ENCODE data around the gene HDAC9.

HDAC9 gene

DNA sequence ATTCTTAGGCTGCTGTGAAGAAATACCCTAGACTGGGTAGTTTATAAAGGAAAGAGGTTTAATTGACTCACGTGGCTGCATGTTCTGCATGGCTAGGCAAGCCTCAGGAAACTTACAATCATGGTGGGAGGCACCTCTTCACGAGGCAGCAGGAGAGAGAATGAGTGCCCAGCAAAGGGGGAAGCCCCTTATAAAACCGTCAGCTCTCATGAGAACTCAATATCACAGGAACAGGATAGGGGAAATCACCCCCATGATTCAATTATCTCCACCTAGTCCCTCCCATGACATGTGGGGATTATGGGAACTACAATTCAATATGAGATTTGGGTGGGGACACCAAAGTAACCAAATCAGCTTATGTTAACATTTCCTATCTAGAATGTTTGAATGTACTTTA is 362.7 kb downstream of the HDAC9 start:
- no peak for DNase-seq

DNA sequence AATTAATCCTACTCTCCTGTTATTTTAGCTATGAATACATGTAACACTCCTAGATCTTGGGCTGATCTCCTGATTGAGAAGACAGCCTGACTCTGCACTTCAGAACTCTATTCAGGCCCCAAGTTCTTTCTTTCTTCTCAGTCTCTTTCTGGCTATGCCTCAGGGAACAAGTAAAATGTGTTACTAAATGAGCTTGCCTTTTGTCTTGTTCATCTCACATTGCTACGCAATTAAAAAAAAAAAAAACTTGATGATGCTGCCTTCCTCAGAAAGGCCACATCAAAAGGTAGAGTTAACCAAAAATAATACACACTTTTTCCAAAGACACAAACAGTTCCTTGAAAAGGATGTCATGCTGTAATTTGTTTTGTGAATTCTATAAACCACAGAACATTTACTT is 363.8 kb downstream of the HDAC9 start:
- no peak for DNase-seq

DNA sequence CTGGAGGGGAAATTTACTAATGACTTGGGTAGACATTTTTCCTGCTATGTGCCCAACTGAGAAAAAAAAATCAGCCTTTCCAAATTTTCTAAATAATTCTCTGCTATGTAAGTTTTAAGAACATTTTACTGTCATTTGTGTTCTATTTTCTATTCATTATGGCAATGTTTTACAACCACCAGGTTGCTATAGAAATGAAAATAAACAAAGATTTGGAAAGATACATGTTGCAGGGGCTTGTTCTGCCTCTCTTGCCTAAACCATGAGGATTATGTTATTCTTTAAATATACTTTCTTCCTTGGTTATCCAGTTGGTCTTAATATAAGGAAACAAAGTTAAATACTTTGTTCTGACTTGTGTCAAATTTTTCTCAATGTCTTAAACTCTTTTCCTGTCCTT is 364.7 kb downstream of the HDAC9 start:
- DNase-seq = no peak

DNA sequence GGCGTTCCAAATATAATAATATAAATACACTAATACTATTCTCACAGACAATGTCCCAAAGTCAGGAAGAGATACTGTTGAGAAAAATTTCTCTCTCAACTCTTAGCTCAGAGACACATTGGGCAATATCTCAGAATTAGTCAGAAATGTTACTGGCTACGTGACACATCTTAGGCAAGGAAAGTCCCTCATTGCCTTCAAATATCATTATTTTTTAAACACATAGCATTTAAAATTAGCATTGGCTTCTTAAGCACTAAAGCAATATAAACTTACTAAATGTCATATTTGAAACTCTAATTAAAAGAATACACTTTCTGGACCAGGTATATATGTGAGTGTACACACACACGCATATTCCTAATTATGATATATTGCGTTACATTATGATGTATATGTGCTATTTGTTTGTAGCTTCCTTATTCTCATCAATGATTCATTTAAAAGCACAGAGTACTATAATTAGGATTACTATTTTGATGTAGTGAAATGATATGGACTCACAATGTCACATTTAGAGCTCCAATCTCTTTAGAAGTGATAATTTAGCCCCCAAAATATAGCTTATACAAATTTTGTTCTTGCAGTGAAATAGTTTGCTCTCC is 366.1 kb downstream of the HDAC9 start:
- DNase-seq = no peak

DNA sequence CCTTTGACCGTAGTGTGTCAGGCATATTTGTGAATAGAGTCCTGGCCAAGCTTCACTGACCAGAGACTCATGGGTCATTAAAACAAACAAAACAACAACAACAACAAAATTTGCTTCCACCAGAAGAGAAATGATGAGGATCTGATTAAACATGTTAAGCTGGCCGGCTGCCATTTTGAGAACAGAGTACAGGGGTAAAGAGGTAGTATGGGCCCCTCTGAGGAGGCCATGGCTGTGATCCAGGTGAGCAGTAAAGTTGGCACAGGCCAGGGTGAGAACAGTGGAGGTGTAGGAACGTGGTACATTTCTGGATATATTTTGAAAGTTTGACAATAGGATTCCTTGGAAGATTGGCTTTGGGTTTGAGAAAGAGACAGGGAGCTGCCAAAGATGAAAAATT is 369.4 kb downstream of the HDAC9 start:
- DNase-seq = no peak

DNA sequence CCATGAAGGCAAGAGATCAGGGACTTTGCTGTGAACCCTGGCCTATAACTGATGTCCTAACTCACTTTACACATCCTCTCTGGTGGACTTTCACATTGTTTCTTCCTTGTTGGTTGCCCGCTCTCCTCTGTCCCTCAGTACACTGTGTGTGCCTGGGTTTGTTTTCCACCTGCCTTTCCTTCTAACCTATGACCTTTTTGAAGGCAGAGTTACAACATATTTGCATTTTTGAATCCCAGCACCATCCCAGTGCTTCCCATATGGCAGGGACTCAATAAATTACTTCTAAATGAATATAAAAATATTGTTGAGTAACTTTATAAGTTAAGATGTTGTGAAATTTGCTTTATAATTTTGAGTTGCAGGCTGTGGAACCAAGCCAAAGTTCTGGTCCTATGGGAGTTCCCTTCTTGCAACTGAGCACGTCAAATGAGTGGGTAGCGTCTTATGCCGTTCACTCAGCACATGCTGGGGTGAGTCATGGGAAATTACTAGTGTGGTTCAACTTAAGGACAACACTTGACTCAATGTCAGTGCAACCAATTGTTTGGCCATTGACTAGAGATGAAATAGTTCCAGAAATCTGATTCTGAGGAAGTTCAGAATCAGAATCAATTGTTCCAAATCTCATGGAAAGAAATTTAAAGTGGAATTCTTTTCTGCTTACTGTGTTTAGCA is 370.9 kb downstream of the HDAC9 start:
- DNase-seq = peak; percentile 68

DNA sequence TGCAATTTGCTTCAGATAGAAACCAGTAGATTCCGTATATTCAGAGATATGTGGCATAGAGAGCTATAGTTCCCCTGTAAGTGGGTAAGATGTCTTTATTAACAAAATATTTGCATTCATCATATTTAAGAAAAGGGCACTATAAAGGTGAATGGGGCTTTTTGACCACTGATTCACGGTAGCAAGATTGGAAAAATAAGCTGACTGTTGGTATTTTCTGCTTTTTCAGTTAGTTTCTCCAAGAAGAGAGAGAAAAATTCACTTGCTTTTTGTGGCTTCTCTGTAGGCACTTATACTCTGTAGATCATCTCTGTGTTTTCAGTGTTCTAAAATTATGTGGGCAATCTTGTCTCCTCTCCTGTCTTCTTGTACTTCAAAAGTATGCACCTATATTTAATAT is 376.8 kb downstream of the HDAC9 start:
- DNase-seq = no peak

DNA sequence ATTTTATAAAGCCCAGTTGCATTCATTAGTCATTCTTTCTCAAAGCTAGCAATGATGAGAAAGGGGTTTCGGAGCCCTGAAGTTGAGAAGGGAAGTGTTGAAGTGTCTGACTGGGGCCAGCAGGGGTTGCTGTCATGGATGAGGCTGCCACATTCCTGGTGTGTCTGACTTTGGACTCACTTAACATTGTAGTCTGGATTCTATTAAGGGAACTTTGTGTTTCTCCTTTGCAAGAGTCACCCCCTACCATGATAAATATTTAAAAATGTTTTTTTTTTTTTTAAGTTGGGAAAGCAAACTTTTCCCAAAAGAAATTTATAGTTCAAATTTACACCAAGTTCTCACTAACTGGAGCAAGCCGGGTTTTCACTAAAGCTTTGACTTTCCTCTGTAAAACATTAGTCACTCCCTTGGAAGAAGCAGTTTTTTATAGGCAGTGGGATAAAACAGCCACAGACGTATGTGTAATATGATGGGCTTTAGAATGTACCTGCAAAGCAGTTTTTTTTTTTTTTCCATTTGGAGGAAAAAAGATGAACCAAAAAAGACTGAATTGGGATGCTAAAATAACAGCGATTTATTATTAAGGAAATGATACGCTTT is 378.3 kb downstream of the HDAC9 start:
- no peak for DNase-seq

DNA sequence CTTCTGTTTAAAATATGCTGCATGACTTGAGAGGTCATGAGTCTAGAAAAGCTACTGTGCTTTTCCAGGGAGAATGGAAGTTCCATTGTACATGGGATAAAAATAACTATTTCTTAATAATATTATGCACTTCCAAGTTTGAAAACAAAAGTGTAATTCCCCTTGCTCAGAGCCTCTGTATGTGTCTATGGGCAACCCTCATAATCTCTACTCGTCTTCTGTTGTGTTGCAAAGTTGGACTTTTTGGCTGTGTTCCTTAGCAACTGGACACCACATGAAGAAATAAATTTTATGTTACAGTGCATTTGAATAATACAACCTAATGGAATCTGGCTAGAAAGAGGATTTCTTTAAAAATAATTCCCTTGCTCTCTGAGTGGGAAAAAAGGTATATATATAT is 379.3 kb downstream of the HDAC9 start:
- no peak for DNase-seq

DNA sequence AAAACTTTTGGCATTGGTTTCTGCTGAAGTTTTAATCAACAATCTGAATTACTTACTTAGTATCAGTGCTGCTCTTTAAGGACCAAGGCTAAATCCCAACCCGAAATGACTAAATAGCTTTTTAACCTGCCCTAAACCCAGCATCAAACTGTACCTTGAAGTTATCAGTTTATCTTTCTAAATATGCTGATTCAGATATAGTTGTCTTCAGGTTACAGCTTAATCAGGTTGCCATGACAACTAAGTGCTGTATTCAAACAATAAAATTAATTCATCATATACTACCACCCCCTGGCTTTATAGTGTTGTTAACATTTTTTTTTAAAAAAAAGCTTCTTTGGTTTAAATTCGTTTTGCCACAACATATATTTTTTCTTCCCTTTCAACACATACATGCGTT is 382.3 kb downstream of the HDAC9 start:
- no peak for DNase-seq

DNA sequence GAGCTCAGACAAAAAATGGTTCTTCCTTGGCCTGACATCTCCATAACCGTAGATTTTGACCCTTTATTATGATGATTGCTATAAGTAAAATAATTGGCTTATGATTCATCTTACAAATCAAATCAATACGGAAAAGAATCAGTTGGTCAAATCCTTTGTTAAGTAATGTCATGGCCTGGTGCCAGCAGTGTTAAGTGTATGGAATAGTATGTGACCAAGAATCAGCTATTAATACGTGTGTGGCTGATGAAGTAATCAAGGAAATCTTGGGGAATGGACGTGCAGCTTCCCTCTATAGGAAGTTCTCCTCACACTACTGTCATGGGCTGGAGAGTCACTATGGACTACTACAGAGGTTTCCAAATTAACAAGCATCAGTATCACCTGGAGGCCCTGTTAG is 391.3 kb downstream of the HDAC9 start:
- DNase-seq = no peak

DNA sequence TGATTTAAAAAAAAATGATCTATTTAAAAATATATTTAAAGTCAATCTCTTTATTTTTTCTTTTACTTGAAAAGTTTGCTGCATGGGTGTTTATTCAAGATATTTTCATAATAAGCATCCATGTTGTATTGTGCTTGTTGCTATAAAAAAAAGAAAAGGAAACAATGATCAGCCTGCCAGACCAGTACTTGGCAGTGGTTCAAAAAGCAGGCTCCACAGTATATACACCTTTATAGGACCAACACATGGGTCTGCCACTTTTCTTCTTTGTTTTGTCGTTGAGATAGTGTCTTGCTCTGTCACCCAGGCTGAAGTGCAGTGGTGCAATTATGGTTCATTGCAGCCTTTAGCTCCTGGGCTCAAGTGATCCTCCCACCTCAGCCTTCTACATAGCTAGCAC is 393.9 kb downstream of the HDAC9 start:
- no peak for DNase-seq

DNA sequence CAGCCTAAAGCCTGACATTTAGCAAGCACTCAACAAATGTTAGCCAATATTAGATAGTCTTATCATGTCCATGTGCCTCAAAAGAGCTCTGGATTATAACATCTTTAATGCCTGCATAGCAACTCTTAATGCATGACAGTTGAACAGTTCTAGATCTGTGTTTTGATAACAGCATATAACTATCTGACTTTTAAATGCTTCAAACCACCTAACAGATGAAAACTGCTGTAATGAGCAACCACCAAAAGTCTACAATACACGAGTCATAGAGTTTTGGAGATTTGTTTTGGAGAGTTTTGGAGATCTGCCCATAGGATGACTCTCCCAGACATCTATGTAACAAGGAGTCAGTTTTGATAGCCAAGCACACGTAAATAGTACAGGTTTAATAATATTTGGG is 394.6 kb downstream of the HDAC9 start:
- DNase-seq = no peak

DNA sequence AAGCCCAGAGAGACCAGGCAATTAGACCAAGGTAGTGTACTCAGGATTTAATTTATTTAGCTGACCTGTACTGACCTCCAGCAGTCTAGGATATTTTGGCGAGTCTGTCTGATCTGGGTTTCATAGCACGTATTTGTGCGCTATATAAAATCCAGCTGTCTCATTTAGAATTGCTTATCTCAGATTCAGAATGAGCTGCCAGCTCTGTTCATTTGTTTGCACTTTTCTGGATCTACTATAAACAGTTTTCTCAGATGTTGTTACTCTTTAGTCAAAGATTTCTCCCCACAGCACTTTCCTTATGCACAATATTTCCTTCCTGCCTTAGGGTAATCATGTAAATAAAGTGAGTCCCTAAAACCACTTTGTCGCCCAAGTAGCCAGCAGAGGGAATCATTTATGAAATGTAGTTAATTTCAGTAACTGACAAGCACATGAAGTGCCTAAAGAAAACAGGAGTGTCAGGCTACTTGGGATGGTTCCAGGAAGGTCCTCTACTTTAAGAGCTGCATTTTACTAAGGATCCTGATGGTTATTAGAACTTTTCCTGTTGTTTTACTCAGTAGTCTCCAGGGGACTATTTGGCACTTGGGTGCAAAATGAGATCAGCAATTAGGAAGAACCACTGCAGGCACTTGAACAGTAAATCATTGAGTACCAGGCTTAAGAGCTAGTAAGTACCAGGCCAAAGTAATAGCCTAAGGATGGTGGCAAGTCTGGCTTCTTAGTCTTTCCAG is 395.5 kb downstream of the HDAC9 start:
- DNase-seq = no peak

DNA sequence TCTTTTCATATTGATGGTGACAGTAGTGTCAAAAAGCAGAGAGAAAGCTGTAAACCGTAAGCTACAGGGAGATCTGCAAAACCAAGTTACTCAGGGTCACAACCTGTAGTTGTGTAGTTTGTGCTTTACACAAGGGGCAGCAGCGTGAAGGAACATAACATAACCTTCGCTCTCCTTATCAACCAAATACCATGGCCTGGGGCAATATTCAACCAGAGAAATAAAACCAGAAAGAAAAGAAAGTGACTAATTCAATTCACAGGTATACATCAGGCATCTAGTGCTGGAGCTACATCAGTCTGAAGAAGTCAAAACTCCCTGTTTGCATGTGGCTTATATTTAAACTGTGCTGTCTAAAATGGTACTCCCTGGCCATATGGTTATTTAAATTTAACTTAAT is 397.6 kb downstream of the HDAC9 start:
- DNase-seq = no peak

DNA sequence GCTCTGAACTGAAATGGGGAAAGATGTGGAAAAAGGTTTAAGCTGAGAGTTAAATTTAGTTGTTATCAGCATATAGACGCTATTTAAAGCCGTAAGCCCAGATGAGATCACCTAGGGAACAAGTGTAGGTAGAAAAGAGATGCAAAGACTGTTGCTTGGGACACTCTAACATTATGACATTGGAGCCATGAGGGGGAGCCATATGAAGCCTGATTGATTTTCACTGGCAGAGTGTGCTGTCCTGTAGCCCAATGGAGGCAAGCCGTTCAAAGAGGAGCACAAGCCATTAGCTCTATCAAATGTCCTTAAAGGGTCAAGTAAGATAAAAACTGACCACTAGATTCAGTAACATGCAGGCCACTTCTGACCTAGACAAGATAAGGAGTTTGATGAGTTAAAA is 398.6 kb downstream of the HDAC9 start:
- DNase-seq = no peak

DNA sequence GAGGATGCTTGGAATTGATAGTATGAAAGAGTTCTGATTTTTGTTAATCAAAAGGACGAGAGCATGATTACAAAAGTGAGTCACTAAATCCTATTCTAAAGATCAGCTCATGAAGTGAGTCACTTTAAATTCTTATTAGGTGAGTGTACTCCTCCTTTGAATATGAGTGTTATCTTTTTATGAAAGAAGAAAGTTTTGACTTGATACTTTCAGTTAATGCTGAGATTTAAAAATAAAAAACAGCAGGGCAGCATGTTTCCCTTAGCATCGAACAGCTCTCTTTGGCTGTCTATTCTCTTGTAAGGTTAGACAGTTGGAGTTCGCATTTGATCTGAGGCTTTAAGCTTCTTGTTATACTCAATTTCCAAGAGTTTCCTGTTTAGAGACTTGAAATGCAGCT is 399.9 kb downstream of the HDAC9 start:
- no peak for DNase-seq

DNA sequence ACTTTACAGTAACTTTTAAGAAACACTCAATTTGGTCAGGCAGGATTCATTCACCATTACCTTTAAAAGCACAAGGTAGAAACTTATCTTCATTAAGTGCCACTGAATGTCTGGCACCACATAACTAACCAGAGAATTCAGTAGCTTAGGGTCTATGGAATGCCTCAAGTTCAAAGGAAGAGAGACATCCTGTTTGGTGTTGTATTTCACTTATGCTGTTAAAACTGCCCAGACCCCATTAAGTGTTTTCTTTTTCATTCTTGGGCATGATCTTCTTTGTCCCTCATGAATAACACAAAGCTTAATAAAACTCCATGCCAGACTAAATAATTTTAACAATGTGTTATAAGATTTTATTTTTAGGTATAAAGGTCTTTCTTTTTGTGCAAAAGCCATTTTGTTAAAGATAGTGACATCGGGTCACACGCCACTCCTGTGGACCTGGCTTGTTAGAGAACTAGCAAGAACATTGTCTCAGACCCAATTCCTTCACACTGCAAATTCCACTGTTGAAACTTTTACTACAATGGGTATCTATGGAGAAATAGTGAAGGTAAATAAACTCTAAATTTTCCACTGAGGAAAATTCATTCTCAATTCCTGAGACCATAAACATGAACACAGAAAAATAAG is 400.9 kb downstream of the HDAC9 start:
- DNase-seq = no peak

DNA sequence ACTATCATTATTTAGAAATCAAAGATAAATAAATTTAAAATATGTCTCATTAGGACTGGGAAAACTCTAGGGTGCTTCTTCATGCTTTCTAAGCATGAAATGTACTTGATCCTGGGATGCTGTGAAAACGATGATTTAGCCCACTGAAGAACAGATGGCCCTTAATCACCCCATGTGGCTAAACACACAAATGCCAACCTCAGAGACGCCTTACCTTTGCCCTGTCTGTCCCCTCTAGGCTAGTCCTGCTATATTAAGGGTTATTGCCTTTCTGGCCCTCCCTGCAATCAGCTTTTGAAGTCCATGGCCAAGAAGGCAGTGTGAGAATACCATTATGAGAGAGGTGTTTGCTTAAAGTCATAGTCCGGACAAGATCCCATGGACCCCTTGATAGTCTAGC is 404.7 kb downstream of the HDAC9 start:
- DNase-seq = no peak

DNA sequence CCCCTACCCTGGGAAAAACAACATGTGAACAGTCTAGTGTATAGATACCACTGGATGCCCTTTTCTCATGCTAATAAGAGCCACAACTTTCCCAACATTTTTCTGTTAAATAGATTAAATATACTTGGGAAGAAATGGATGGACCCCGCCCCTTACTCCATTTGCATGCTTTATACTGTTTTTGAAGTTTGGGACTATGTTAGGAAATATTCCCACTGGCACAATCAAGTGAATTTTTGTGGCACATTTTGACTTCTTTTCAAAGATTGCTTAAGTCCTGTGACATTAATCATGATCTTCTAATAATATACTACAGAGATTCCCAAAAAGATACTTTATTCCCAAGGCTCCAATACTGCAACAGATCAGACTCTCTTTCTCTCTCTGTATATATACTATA is 405.3 kb downstream of the HDAC9 start:
- DNase-seq = no peak

DNA sequence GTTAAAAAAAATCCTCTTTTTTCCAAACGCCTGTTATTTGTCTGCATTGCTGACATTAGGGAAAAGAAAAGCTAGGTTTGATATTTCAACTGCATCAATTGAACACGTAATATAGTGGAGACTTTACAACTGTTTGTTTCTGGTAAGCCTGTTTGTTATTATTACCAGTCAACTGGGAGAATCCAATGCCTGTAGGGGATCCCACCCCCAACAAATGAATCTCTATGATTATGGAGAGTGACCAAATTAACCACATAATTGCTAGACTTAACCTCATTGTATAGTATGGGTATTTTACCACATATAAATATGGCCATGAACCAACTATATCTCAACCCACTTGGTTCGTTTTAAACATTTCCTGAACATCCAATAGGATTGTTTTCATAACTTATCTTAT is 405.8 kb downstream of the HDAC9 start:
- no peak for DNase-seq

DNA sequence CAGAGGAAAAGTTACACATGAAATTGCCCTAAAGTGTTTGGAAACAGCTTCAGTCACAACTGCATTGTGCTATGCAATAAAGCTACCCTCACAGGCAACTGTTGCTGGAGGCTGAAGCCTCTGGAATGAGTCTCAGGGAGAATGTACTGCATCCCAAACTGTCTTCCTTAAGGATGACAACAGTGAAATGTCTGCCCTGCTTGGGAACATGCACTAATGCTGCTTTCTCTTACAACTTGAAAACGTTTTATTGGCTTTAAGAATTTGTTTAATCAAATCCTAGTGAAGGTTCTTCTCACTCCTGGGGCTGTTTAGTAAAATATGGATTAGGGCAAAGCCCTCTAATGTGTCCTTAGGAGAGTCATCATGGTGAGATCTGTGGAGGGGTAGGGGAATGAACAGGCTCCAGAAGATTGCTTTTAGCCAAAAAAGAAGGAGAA is 406.5 kb downstream of the HDAC9 start:
- peak; percentile 26 for DNase-seq

DNA sequence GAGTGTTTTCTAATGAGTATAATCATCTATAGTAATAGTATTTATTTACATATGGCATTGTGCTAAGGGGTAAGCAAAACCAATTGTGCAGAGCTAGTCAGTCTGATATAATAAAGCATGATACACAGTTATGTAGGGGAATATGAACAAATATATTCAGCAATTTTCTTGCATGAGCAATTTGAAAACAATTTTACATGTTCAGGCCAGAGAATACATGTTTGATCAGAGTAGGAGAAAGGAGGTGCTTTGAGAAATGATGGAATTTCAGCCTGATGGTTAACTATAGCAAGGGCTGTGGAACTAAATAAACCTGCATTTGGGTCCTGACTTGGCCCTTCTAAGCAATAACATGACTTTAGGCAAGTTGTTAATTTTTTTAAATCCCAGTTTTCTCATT is 407.3 kb downstream of the HDAC9 start:
- DNase-seq = no peak

DNA sequence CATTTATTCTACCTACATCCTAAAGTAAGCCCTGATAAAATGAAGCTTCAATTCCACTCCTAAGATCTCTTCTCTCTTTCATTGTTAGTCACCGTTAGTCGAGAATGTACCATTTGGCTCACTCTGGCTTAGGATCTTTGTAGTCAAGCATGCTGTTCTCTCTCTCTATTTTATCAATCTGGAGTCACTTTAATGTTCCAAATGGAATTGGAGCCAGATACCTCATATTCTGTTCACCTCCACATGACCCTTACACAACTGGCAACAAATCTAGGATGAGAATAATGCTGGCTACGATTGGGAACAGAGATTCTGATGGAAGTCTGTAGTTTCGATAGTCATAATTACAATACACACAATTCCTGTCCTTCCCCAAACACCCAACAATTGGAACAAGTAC is 408.1 kb downstream of the HDAC9 start:
- DNase-seq = no peak
